Upper lobe of left lung (tissue), 4 donors: ENCODE data around the gene AGBL4.

Source experiments
- EP300 ChIP-seq, 4 donors: sonication (generic); formaldehyde crosslinking; IDR thresholded peaks; one replicate each; pipeline ENCODE4 v1.5.1; 2017; ENCODE audit warnings: antibody characterized with exemption in 4 of 4, control low read depth in 2 of 4
- POLR2A ChIP-seq, 4 donors: fragments of 450-650 bp; IDR thresholded peaks; one replicate each; pipeline ENCODE4 v1.5.1; 2016 to 2017; ENCODE audit warnings: antibody characterized with exemption in 4 of 4, mild to moderate bottlenecking in 2 of 4
- POLR2AphosphoS5 ChIP-seq, 2 donors: sonication (generic); formaldehyde crosslinking; IDR thresholded peaks; one replicate each; pipeline ENCODE4 v1.5.1; 2017; ENCODE audit warnings: antibody characterized with exemption in 2 of 2
- TF ChIP-seq, protein P1 (sequence below), 6 experiments: fragments of 450-650 bp in 4 of 6; fragments of 200-600 bp in 2 of 6; sonication (generic) in 2 of 6; IDR thresholded peaks; one replicate each; pipeline ENCODE4 v1.5.1; 2016 to 2019; ENCODE audit warnings: antibody characterized with exemption in 6 of 6

GRCh38 chr1:48777219-48777895 is 1246.4 kb downstream of the AGBL4 start:
- no peak for TF ChIP-seq EP300 (IDR thresholded peaks at IDR 0.05)
- no peak for TF ChIP-seq POLR2AphosphoS5 (IDR thresholded peaks at IDR 0.05)
- TF ChIP-seq, protein P1, sequence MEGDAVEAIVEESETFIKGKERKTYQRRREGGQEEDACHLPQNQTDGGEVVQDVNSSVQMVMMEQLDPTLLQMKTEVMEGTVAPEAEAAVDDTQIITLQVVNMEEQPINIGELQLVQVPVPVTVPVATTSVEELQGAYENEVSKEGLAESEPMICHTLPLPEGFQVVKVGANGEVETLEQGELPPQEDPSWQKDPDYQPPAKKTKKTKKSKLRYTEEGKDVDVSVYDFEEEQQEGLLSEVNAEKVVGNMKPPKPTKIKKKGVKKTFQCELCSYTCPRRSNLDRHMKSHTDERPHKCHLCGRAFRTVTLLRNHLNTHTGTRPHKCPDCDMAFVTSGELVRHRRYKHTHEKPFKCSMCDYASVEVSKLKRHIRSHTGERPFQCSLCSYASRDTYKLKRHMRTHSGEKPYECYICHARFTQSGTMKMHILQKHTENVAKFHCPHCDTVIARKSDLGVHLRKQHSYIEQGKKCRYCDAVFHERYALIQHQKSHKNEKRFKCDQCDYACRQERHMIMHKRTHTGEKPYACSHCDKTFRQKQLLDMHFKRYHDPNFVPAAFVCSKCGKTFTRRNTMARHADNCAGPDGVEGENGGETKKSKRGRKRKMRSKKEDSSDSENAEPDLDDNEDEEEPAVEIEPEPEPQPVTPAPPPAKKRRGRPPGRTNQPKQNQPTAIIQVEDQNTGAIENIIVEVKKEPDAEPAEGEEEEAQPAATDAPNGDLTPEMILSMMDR (IDR thresholded peaks at IDR 0.05): no peak
- no peak for TF ChIP-seq POLR2A (IDR thresholded peaks at IDR 0.05)
